ENCODE results near the gene B3GLCT. TPM values are rescaled to one million over a fixed set of nuclear protein-coding genes. Genes with fewer than 3 reads are reported as not detected.

The B3GLCT gene
- 3.5 and 3.7 TPM in 2 replicates for total RNA-seq

GRCh38 chr13:31199849-31200636, at the start of gene B3GLCT:
Gene B3GLCT (plus strand): TSS chr13:31199975. CDS start chr13:31200085, 110 bp downstream.

GRCh38 chr13:31161557-31162150, 38.1 kb upstream of the B3GLCT start, which contains the start of gene HSPH1:
Gene HSPH1 (minus strand): TSS chr13:31161904. CDS start chr13:31161582, 322 bp downstream.

Other genes with a start within 250 kb of the B3GLCT start
- 45.6 and 53.5 TPM in 2 replicates for gene HSPH1, start 38.1 kb upstream of the B3GLCT start, total RNA-seq